Liver (tissue), 3 donors: ENCODE measurements around the gene SCAP.

Experiments used
- CTCF ChIP-seq: fragments of 150-350 bp; IDR thresholded peaks from 2 replicates; pipeline ENCODE4 v1.5.1; 2017; ENCODE audit warnings: improper control_type of control experiment, low read depth, low read length; ENCODE audit not compliant: missing input control
- RAD21 ChIP-seq, 2 donors: IDR thresholded peaks; 2 replicates each; pipeline ENCODE4 v1.6.1; 2016; ENCODE audit warnings: antibody characterized with exemption in 2 of 2, mild to moderate bottlenecking in 2 of 2
- REST ChIP-seq: IDR thresholded peaks from 2 replicates; pipeline ENCODE4 v1.6.1; 2016; ENCODE audit warnings: antibody characterized with exemption, mild to moderate bottlenecking
- ZBTB33 ChIP-seq: IDR thresholded peaks from 2 replicates; pipeline ENCODE4 v1.6.1; 2016; ENCODE audit warnings: antibody characterized with exemption
- donor health status: healthy.
- donor health status: healthy.

GRCh38 chr3:47469616-47470015 lies 6.1 kb downstream of the SCAP start:
- no peak for TF ChIP-seq CTCF
- no peak for TF ChIP-seq REST
- no peak for TF ChIP-seq RAD21 (IDR thresholded peaks at IDR 0.05)
- TF ChIP-seq ZBTB33: no peak
